ENCODE measurements around the gene MICU1.

Gene MICU1

DNA sequence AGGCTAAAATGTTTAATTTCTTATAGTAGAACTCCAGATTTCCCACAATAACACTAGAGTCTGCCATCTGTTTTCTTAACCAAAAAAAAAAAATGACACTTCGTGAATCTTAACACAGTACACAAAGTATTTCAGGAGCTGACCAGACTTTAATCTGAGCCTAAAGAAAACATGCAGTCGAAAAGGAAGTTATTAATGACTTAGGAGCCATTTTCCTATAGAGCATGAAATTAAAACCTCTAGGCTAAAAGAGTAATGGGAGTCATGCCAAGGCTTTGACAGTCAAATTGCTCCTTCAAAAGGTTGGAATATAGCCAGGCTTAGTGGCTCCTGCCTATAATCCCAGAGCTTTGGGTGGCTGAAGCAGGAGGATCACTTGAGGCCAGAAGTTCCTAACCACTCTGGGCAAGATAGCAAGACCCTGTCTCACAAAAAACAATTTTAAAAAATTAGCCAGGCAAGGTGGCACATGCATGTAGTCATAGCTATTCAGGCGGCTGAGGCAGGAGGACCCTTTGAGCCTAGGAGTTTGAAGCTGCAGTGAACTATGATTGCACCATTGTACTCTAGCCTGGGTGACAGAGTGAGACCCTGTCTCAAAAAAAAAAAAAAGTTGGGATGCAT is 13.6 kb downstream of the MICU1 start:
- TF ChIP-seq, protein P1, sequence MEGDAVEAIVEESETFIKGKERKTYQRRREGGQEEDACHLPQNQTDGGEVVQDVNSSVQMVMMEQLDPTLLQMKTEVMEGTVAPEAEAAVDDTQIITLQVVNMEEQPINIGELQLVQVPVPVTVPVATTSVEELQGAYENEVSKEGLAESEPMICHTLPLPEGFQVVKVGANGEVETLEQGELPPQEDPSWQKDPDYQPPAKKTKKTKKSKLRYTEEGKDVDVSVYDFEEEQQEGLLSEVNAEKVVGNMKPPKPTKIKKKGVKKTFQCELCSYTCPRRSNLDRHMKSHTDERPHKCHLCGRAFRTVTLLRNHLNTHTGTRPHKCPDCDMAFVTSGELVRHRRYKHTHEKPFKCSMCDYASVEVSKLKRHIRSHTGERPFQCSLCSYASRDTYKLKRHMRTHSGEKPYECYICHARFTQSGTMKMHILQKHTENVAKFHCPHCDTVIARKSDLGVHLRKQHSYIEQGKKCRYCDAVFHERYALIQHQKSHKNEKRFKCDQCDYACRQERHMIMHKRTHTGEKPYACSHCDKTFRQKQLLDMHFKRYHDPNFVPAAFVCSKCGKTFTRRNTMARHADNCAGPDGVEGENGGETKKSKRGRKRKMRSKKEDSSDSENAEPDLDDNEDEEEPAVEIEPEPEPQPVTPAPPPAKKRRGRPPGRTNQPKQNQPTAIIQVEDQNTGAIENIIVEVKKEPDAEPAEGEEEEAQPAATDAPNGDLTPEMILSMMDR (IDR thresholded peaks at IDR 0.05; ENCODE audit: low read depth, low read length) = no peak
- peak overlapping the region in 1 of 2 donors; percentile 24 for H3K4me3 ChIP-seq (replicated peaks in 1 of 2; ENCODE audit: low read depth in 2 of 2, low read length in 2 of 2)
- DNase-seq (ENCODE audit: low read depth in 2 of 2) = peak; percentile 19 to 36

DNA sequence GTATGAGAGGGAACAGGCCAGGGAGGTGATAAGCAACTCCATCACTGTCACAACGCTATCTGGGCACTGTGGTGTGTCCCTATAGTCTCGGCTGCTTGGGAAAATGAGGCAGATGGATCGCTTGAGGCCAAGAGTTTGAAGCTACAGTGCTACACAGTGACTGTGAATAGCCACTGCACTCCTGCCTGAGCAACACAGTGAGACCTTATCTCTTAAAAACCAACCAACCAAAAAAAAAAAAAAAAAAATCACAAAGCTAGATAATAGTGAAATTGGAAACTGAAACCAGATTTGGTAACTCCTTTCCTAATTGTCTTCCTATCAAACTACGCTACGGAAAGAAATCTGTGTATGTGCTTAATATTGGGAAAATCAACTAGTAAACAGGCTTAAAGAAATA is 14.1 kb downstream of the MICU1 start:
- TF ChIP-seq, protein P1 (IDR thresholded peaks at IDR 0.05; ENCODE audit: low read depth, low read length) = no peak
- H3K4me3 ChIP-seq (replicated peaks in 1 of 2; ENCODE audit: low read depth in 2 of 2, low read length in 2 of 2) = peak overlapping the region in 1 of 2 donors; percentile 24
- DNase-seq (ENCODE audit: low read depth in 2 of 2) = peak; percentile 22 to 58

DNA sequence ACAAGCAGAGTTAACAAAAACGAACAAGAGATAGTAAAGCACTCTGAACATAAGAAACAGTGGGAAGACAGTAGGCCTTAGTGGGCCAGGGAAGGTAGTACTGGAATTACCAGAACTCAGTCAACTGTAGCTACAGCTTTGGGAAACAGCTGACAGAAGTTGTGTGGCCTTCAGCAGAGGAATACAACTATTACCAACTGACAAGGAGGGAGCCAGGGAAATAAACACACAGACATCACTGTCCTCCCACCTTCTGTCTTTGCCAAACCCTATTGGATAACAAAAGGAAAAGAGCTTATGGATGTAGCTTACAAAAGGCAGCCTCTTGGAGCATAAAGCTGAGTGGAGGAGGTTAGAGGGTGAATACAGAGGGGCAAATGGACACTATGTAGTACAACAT is 15.4 kb downstream of the MICU1 start:
- DNase-seq (ENCODE audit: low read depth in 2 of 2) = peak in 1 of 2 donors; percentile 8
- TF ChIP-seq, protein P1 (IDR thresholded peaks at IDR 0.05; ENCODE audit: low read depth, low read length) = no peak
- no peak overlapping the region for H3K4me3 ChIP-seq (replicated peaks in 1 of 2; ENCODE audit: low read depth in 2 of 2, low read length in 2 of 2)

DNA sequence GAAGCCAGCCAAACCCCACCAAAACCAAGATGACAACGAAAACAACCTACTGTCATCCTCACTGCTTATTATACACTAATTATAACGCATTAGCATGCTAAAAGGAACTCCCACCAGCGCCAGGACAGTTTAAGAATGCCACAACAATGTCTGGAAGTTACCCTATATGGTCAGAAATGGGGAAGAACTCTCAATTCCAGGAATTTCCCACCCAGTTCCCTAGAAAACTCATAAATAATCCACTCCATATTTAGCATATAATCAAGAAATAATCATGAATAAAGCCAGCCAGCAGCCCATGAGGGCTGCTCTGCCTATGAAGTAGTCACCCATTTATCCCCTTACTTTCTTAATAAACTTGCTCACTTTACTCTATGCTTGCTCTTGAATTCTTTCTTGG is 20.8 kb downstream of the MICU1 start:
- TF ChIP-seq, protein P1 (IDR thresholded peaks at IDR 0.05; ENCODE audit: low read depth, low read length) = no peak
- H3K4me3 ChIP-seq (replicated peaks in 1 of 2; ENCODE audit: low read depth in 2 of 2, low read length in 2 of 2) = no peak overlapping the region
- no peak for DNase-seq (ENCODE audit: low read depth in 2 of 2)

DNA sequence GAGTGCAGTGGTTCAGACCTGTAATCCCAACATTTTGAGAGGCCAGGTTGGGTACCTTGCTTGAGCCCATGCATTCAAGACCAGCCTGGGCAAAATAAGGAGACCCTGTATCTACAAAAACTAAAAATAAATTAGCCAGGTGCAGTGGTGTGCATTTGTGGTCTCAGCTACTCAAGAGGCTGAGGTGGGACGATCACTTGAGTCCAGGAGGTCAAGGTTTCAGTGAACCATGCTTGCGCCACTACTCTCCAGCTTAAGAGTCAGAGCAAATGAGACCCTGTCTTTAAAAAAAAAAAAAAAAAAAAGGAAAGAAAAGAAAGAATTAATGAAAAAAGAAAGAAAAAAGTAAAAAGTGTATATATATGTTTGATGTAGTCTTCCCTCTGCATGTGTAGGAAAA is 24.7 kb downstream of the MICU1 start:
- no peak overlapping the region for H3K4me3 ChIP-seq (replicated peaks in 1 of 2; ENCODE audit: low read depth in 2 of 2, low read length in 2 of 2)
- TF ChIP-seq, protein P1 (IDR thresholded peaks at IDR 0.05; ENCODE audit: low read depth, low read length) = no peak
- no peak for DNase-seq (ENCODE audit: low read depth in 2 of 2)

DNA sequence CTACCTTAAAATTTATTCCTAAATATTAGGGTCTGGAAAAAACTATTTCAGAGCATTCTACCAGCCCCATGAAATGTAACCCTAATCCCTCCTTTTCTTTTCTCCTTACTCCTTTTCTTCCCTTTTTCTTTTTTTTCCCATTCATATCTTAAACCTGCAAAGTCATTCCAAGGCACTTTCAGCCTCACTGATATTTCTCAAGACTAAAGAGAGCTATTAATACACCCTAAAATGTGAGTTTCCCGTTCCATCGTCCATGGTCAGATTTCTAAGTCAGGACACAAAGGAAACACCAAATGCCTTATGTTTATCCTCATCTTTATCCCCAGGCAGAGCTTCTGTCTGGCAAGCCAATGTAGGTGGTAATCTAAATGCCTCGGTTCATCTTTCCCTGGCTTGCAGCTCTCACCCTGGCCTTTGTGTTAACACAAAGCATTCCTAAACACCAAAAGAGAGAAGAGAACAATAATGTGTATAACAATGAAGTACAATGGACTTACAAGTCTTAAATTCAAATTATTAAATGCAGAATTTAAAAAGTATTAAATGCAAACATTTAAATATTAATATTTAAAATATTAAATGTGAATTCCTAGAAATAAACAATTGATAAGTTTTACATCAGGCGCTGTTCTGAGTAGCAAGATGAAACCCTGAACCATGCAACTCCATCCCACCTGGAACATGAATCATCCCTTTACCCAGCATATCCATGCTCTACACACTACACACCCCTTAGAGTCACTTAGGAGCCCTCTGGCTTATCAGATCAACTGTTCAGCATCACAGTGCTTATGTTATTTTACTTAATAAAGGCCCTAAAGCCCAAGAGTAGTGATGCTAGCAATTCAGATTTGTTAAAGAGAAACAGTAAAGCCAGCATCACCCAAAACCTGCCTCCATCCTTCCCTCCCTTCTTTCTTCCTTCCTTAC is 26.8 kb downstream of the MICU1 start:
- DNase-seq (ENCODE audit: low read depth in 2 of 2) = no peak
- TF ChIP-seq, protein P1 (IDR thresholded peaks at IDR 0.05; ENCODE audit: low read depth, low read length) = no peak
- H3K4me3 ChIP-seq (replicated peaks in 1 of 2; ENCODE audit: low read depth in 2 of 2, low read length in 2 of 2) = no peak overlapping the region
